ENCODE data around the gene LGALS1.
A peak's percentile ranks its signal among the peaks of the same experiment; 100 is the strongest.

The LGALS1 gene

GRCh38 chr22:37675930-37676735 is 697 bp downstream of the LGALS1 start:
- in situ Hi-C loops (cut with HindIII; ENCODE audit: low pct_unique_long_range_greater_than_20kb, low sequenced_read_pairs): no loop called here
- no peak for TF ChIP-seq JUND (IDR thresholded peaks at IDR 0.05; ENCODE audit: low read depth)
- peak in 1 of 2 experiments; percentile 58 for DNase-seq (ENCODE audit: low read depth in 1 of 2, low spot score in 1 of 2)

GRCh38 chr22:37676736-37677492 is 1.5 kb downstream of the LGALS1 start:
- in situ Hi-C loops (cut with HindIII; ENCODE audit: low pct_unique_long_range_greater_than_20kb, low sequenced_read_pairs): no loop called here
- TF ChIP-seq JUND (IDR thresholded peaks at IDR 0.05; ENCODE audit: low read depth): no peak
- DNase-seq (ENCODE audit: low read depth in 1 of 2, low spot score in 1 of 2): peak in 1 of 2 experiments; percentile 85

- no peak for TF ChIP-seq JUND (IDR thresholded peaks at IDR 0.05; ENCODE audit: low read depth)
- in situ Hi-C loops (cut with HindIII; ENCODE audit: low pct_unique_long_range_greater_than_20kb, low sequenced_read_pairs): no loop called here
- DNase-seq (ENCODE audit: low read depth in 1 of 2, low spot score in 1 of 2): no peak
Measured at GRCh38 chr22:37677493-37677974, 2.1 kb downstream of the LGALS1 start.

- no peak for TF ChIP-seq JUND (IDR thresholded peaks at IDR 0.05; ENCODE audit: low read depth)
- in situ Hi-C loops (cut with HindIII; ENCODE audit: low pct_unique_long_range_greater_than_20kb, low sequenced_read_pairs): no loop called here
- DNase-seq (ENCODE audit: low read depth in 1 of 2, low spot score in 1 of 2): no peak
Measured at GRCh38 chr22:37678372-37678771, 2.9 kb downstream of the LGALS1 start.

GRCh38 chr22:37679670-37680069 is 4.2 kb downstream of the LGALS1 start:
- in situ Hi-C loops (cut with HindIII; ENCODE audit: low pct_unique_long_range_greater_than_20kb, low sequenced_read_pairs): no loop called here

GRCh38 chr22:37680191-37680851 is 4.9 kb downstream of the LGALS1 start:
- no peak for DNase-seq (ENCODE audit: low read depth in 1 of 2, low spot score in 1 of 2)
- in situ Hi-C loops (cut with HindIII; ENCODE audit: low pct_unique_long_range_greater_than_20kb, low sequenced_read_pairs): no loop called here
- no peak for TF ChIP-seq JUND (IDR thresholded peaks at IDR 0.05; ENCODE audit: low read depth)

More at GRCh38 chr22:37679670-37680069, 4.2 kb downstream of the LGALS1 start:
- no peak for TF ChIP-seq JUND (IDR thresholded peaks at IDR 0.05; ENCODE audit: low read depth)
- no peak for DNase-seq (ENCODE audit: low read depth in 1 of 2, low spot score in 1 of 2)

- no peak for DNase-seq (ENCODE audit: low read depth in 1 of 2, low spot score in 1 of 2)
- in situ Hi-C loops (cut with HindIII; ENCODE audit: low pct_unique_long_range_greater_than_20kb, low sequenced_read_pairs): no loop called here
- no peak for TF ChIP-seq JUND (IDR thresholded peaks at IDR 0.05; ENCODE audit: low read depth)
Measured at GRCh38 chr22:37681001-37681424, 5.6 kb downstream of the LGALS1 start.

- in situ Hi-C loops (cut with HindIII; ENCODE audit: low pct_unique_long_range_greater_than_20kb, low sequenced_read_pairs): no loop called here
- peak; percentile 29 to 83 for DNase-seq (ENCODE audit: low read depth in 1 of 2, low spot score in 1 of 2)
- TF ChIP-seq JUND (IDR thresholded peaks at IDR 0.05; ENCODE audit: low read depth): no peak
Measured at GRCh38 chr22:37681556-37682049, 6.2 kb downstream of the LGALS1 start.

GRCh38 chr22:37684803-37685615 is 9.6 kb downstream of the LGALS1 start:
- in situ Hi-C loops (cut with HindIII; ENCODE audit: low pct_unique_long_range_greater_than_20kb, low sequenced_read_pairs): no loop called here
- DNase-seq (ENCODE audit: low read depth in 1 of 2, low spot score in 1 of 2): no peak
- TF ChIP-seq JUND (IDR thresholded peaks at IDR 0.05; ENCODE audit: low read depth): no peak

- in situ Hi-C loops (cut with HindIII; ENCODE audit: low pct_unique_long_range_greater_than_20kb, low sequenced_read_pairs): no loop called here
- DNase-seq (ENCODE audit: low read depth in 1 of 2, low spot score in 1 of 2): peak; percentile 40 to 90
- no peak for TF ChIP-seq JUND (IDR thresholded peaks at IDR 0.05; ENCODE audit: low read depth)
Measured at GRCh38 chr22:37686002-37686982, 10.9 kb downstream of the LGALS1 start, which contains the start of gene NOL12. NOL12 (plus strand) TSS chr22:37686343; CDS start chr22:37686393, 50 bp downstream.

GRCh38 chr22:37690407-37690806 is 15.0 kb downstream of the LGALS1 start:
- TF ChIP-seq JUND (IDR thresholded peaks at IDR 0.05; ENCODE audit: low read depth): no peak
- in situ Hi-C loops (cut with HindIII; ENCODE audit: low pct_unique_long_range_greater_than_20kb, low sequenced_read_pairs): no loop called here
- no peak for DNase-seq (ENCODE audit: low read depth in 1 of 2, low spot score in 1 of 2)

Data from T47D (cell line).